DOHH2 (cell line): ENCODE data around the gene PRR16.

Experiments used
- H3F3A ChIP-seq: fragments of 200-600 bp; sonication (generic), shearing (Covaris generic); 2 replicates; pipeline ENCODE4 v1.6.0; 2016; ENCODE audit warnings: antibody characterized with exemption, mild to moderate bottlenecking; ENCODE audit not compliant: control insufficient read depth, insufficient read depth
- H3K27ac ChIP-seq: fragments of 200-600 bp; sonication (generic); 2 replicates; pipeline ENCODE4 v1.5.1; 2014; ENCODE audit warnings: low read depth, mild to moderate bottlenecking, low read length, moderate library complexity
- H3K27me3 ChIP-seq: fragments of 200-600 bp; sonication (generic); 2 replicates; pipeline ENCODE4 v1.6.1; 2014; ENCODE audit warnings: mild to moderate bottlenecking, low read length, mixed read lengths; ENCODE audit not compliant: control insufficient read depth
- H3K36me3 ChIP-seq: fragments of 200-600 bp; sonication (generic); 2 replicates; pipeline ENCODE4 v1.6.1; 2014; ENCODE audit warnings: mild to moderate bottlenecking, low read length, moderate library complexity, mixed read lengths; ENCODE audit not compliant: control insufficient read depth
- H3K4me1 ChIP-seq: fragments of 200-600 bp; sonication (generic); 2 replicates; pipeline ENCODE4 v1.6.1; 2014; ENCODE audit warnings: mild to moderate bottlenecking, low read length, mixed read lengths; ENCODE audit not compliant: control insufficient read depth
- H3K4me2 ChIP-seq: fragments of 200-600 bp; sonication (generic); 2 replicates; pipeline ENCODE4 v1.6.0; 2014; ENCODE audit warnings: mild to moderate bottlenecking, low read length, moderate library complexity
- H3K4me3 ChIP-seq: fragments of 200-600 bp; sonication (generic); 2 replicates; pipeline ENCODE4 v1.5.1; 2014; ENCODE audit warnings: mild to moderate bottlenecking, low read length, mixed read lengths
- H3K79me2 ChIP-seq: fragments of 200-600 bp; sonication (generic); 2 replicates; pipeline ENCODE4 v1.6.1; 2014; ENCODE audit warnings: mild to moderate bottlenecking, low read length, mixed read lengths; ENCODE audit not compliant: control insufficient read depth
- H3K9me2 ChIP-seq: fragments of 200-600 bp; sonication (generic); replicated peaks from 2 replicates; pipeline ENCODE4 v1.6.1; 2014; ENCODE audit warnings: mild to moderate bottlenecking, low read length, mixed read lengths; ENCODE audit not compliant: control insufficient read depth
- H3K9me3 ChIP-seq: fragments of 200-600 bp; sonication (generic); 2 replicates; pipeline ENCODE4 v1.6.1; 2014; ENCODE audit warnings: antibody characterized with exemption, low read length, mixed read lengths; ENCODE audit not compliant: control insufficient read depth, insufficient read depth
- H4K20me1 ChIP-seq: fragments of 200-600 bp; sonication (generic); 2 replicates; pipeline ENCODE4 v1.6.0; 2014; ENCODE audit warnings: low read depth, mild to moderate bottlenecking, antibody characterized with exemption, low read length, moderate library complexity; ENCODE audit not compliant: control insufficient read depth, insufficient read depth
- CTCF ChIP-seq: fragments of 200-600 bp; sonication (generic); IDR thresholded peaks from one replicate; pipeline ENCODE4 v1.5.1; 2014; ENCODE audit warnings: antibody characterized with exemption, mild to moderate bottlenecking, low read depth, low read length; ENCODE audit not compliant: poor library complexity, severe bottlenecking
- EZH2phosphoT487 ChIP-seq: fragments of 200-600 bp; sonication (generic); IDR thresholded peaks from 2 replicates; pipeline ENCODE4 v1.6.1; 2017; ENCODE audit warnings: borderline replicate concordance, mild to moderate bottlenecking, antibody characterized with exemption, low read length, moderate library complexity, mixed read lengths

The PRR16 gene

GRCh38 chr5:120624021-120624563 lies 160.0 kb downstream of the PRR16 start:
- Histone ChIP-seq H3F3A (no peaks in the 10 kb centered on the region), H3K9me2 (no peaks in the 10 kb centered on the region), H3K9me3 (no peaks in the 10 kb centered on the region), H3K4me1 (no peaks in the 10 kb centered on the region), H3K27ac (no peak overlapping the region), H4K20me1 (no peaks in the 10 kb centered on the region), H3K4me3 (no peak overlapping the region), H3K36me3 (no peaks in the 10 kb centered on the region), H3K79me2 (no peaks in the 10 kb centered on the region), H3K27me3 (no peaks in the 10 kb centered on the region), H3K4me2 (no peak overlapping the region)
- TF ChIP-seq EZH2phosphoT487 (no peak), CTCF (no peak)

GRCh38 chr5:120628156-120628555 lies 164.1 kb downstream of the PRR16 start:
- TF ChIP-seq EZH2phosphoT487 (no peak), CTCF (no peak)
- Histone ChIP-seq H3K27ac (no peak overlapping the region), H3K9me2 (no peaks in the 10 kb centered on the region), H3F3A (no peaks in the 10 kb centered on the region), H3K9me3 (no peaks in the 10 kb centered on the region), H4K20me1 (no peaks in the 10 kb centered on the region), H3K4me1 (no peaks in the 10 kb centered on the region), H3K36me3 (no peaks in the 10 kb centered on the region), H3K79me2 (no peaks in the 10 kb centered on the region), H3K4me2 (no peak overlapping the region), H3K27me3 (no peaks in the 10 kb centered on the region), H3K4me3 (no peak overlapping the region)

- TF ChIP-seq CTCF: no peak
- no peak for TF ChIP-seq EZH2phosphoT487
- H3K4me2 ChIP-seq: no peak overlapping the region
- H3F3A ChIP-seq: no peaks in the 10 kb centered on the region
- H4K20me1 ChIP-seq: no peaks in the 10 kb centered on the region
- H3K9me3 ChIP-seq: no peaks in the 10 kb centered on the region
- no peaks in the 10 kb centered on the region for H3K36me3 ChIP-seq
- H3K27me3 ChIP-seq: no peaks in the 10 kb centered on the region
- no peak overlapping the region for H3K4me3 ChIP-seq
- no peaks in the 10 kb centered on the region for H3K79me2 ChIP-seq
- H3K9me2 ChIP-seq: no peaks in the 10 kb centered on the region
- H3K27ac ChIP-seq: no peak overlapping the region
- H3K4me1 ChIP-seq: no peaks in the 10 kb centered on the region
Observed at GRCh38 chr5:120630550-120630949, 166.4 kb downstream of the PRR16 start.
